Vagina (tissue), 2 donors: ENCODE measurements around the gene MRPL28.

Experiments
- CTCF ChIP-seq, 3 experiments: fragments of 450-650 bp in 2 of 3; fragments of 200-600 bp in 1 of 3; sonication (generic) in 1 of 3; IDR thresholded peaks; one replicate each; pipeline ENCODE4 v1.5.1; 2017 to 2019; ENCODE audit warnings: antibody characterized with exemption in 3 of 3, mild to moderate bottlenecking in 2 of 3, moderate library complexity in 2 of 3
- POLR2A ChIP-seq, 2 donors: fragments of 450-650 bp; IDR thresholded peaks; one replicate each; pipeline ENCODE4 v1.6.1; 2017; ENCODE audit warnings: antibody characterized with exemption in 2 of 2, mild to moderate bottlenecking in 2 of 2, moderate library complexity in 2 of 2
- POLR2AphosphoS5 ChIP-seq, 2 donors: sonication (generic); formaldehyde crosslinking; IDR thresholded peaks; one replicate each; pipeline ENCODE4 v1.9.0; 2017; ENCODE audit warnings: antibody characterized with exemption in 2 of 2, mild to moderate bottlenecking in 2 of 2, low read depth in 1 of 2; ENCODE audit not compliant: insufficient read depth in 1 of 2

DNA sequence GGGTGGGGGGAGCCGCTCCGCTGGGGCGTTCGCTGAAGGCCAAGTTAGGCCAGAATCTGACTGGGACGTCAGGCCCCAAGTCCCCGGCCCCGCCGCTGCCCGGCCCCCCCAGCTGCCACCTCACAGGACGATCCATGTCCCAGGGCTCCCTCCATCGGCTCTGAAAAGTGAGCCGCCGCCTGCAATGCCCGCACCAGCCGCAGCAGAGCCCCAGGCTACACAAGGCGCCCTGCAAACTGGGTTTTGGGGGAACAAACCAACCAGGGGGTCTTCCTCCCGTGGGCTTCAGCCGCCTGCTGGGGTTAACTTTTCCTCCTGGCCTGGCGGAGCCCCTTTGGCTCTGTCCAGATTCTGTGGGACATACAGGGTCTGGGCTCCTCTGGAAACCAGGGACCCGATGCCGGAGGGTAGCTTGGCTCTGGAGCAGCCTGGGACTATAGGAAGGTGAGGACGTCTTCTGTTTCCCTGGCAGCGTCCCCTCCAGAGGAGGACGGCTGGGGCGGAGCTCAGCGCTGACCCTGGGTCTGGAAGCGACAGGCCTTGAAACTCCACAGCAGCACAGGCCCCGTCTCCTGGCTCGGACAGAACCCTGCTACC is 27.5 kb upstream of the MRPL28 start:
- peak in 1 of 2 donors; percentile 31 for TF ChIP-seq POLR2AphosphoS5 (IDR thresholded peaks at IDR 0.05; ENCODE audit: insufficient read depth in 1 of 2, low read depth in 1 of 2)
- TF ChIP-seq CTCF (IDR thresholded peaks at IDR 0.05) = peak in 2 of 3 experiments; percentile 25 to 46
- no peak for TF ChIP-seq POLR2A (IDR thresholded peaks at IDR 0.05)
